GM18511 (cell line): ENCODE data around the gene ARHGEF12.

Experiments used
- ATAC-seq: cut with Tn5 transposase; IDR thresholded peaks from one replicate; pipeline ENCODE4 v1.9.1; 2021; ENCODE audit warnings: mild to moderate bottlenecking, moderate library complexity; ENCODE audit not compliant: unreplicated experiment

ARHGEF12 gene

DNA sequence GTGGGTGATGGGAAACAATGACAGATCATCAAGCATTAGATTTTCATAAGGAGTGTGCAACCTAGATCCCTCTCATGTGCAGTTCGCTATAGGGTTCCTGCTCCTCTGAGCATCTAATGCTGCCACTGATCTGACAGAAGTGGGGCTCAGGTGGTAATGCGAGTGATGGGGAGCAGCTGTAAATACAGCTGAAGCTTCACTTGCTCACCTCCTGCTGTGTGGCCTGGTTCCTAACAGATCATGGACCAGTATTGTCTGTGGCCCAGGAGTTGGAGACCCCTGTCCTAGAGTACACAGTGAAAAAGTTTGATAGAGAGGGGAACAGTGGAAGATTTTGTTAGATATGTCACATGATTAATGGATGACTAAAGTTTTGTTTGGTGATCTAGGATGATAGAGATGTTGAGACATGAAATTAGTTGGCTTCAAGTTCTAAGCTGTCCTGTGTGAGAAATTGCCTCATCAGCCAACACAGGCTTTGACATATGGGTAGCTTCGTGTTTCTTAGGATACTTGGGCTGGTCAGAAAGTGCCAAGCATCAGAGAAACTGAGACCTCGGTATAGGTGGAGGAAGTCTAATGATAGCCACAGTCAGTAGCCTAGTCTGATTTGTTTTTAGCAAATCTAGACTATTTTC is 47.4 kb downstream of the ARHGEF12 start:
- no peak for ATAC-seq

DNA sequence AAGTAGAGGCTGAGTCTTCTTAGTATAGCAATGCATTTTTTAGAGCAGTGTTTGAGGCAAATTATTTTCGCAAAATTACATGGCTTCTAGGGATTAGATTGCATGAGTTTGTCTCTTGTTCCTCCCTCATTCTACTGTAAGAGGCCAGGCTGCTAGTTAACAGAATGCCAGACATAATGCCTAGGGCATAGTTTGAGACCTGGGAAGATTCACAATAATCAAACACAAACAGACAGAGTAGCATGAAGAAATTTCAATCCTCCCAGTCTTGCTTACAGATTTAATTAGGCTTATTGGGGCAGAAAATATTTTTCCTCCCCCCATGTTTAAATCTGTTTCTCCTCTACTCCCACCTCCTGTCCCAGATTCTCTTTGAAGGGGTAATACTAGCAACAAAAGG is 48.3 kb downstream of the ARHGEF12 start:
- no peak for ATAC-seq

DNA sequence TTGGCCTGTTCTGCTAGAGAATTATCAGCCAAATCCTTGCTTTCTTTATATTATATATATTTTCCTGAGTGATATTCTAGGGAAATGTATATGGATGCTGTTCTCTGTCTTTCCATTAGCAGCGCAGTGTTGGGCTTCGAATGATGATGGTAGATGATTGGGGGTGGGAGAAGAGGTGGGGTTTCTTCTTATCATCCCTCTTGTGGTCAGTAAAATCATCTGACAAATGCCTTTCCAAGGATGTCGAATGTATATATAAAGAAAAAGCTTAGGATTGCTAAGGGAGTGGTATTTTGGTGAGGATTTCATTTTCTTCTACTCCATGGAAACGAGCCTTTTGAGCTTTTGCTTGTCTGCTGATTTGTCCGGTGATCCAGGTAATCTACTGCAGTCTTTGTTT is 48.9 kb downstream of the ARHGEF12 start:
- no peak for ATAC-seq

DNA sequence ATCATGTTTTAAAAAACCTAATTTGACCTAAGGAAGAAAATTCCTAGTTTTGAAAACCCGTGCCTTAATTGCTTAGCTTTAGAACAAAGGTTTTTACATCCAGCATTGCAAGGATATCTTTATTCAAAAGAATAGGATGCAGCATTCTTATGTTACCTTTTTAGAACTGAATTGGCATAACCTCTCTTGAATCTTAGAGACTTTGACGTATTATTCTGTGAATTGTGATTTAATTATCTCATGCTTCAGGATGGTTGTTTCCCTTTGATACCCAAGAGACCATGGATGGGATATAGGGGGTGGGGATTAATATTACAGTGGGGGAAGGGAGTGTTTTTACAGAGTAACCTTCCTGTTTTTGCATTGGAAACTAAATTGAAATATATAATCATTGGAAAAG is 49.4 kb downstream of the ARHGEF12 start:
- ATAC-seq, result no peak

DNA sequence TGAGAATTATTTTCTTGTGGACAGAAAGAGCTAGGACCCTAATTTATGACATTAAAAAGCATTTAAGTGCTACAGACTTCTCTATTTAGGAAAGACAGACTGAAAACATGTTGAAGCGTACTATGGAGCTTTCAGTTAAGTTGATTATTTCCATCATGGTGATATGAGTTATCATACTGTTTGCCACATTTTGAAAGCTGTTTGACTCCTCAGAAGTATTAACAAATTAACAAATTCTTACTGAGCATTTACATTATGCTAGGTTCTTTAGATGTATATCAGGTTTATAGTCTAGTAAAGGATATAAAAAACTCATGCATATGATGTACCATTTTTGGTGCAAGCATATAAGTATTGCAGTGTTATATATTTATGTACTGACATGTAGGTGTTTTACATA is 50.1 kb downstream of the ARHGEF12 start:
- ATAC-seq, result no peak

DNA sequence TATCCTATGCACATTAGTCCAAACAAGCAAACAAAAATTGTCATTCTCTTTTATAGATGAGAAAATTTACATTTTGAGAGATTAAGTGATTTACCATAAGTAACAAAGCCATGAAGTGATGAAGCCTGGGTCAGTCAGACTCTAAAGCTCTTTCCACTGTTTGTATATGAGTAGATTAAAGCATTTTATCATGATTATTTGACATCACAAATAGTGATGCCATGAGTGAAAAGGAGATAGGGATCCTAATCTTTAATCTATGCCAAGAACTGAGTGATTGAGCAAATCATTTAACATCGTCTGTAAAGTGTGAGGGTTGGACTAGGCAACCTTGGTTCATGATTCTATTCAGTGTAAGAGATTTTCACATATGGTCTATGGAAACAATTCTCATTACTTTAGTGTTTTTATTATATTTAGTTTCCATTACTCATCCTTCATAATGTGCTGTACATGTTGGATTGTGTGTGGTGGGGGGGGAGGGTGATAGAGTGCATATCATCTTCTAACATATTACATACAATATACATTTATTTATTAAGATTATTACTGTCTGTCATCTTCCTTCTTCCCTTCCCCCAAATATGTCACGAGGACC is 50.7 kb downstream of the ARHGEF12 start:
- ATAC-seq, result no peak

DNA sequence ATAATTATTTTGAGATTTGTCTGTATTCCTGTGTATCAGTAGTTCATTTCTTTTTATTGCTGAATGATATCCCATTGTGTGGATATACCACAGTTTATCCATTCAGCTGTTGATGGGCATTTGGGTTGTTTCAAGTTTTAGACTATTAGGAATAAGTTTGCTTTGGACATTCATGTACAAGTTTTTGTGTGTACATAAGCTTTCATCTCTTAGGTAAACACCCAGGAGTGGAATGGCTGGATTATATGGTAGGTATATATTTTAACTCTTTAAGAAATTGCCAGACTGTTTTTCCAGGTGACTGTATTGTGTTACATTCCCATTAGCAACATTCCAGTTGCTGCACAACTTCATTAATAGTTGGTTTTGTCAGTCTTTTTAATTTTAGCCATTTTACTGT is 52.0 kb downstream of the ARHGEF12 start:
- ATAC-seq, result no peak

DNA sequence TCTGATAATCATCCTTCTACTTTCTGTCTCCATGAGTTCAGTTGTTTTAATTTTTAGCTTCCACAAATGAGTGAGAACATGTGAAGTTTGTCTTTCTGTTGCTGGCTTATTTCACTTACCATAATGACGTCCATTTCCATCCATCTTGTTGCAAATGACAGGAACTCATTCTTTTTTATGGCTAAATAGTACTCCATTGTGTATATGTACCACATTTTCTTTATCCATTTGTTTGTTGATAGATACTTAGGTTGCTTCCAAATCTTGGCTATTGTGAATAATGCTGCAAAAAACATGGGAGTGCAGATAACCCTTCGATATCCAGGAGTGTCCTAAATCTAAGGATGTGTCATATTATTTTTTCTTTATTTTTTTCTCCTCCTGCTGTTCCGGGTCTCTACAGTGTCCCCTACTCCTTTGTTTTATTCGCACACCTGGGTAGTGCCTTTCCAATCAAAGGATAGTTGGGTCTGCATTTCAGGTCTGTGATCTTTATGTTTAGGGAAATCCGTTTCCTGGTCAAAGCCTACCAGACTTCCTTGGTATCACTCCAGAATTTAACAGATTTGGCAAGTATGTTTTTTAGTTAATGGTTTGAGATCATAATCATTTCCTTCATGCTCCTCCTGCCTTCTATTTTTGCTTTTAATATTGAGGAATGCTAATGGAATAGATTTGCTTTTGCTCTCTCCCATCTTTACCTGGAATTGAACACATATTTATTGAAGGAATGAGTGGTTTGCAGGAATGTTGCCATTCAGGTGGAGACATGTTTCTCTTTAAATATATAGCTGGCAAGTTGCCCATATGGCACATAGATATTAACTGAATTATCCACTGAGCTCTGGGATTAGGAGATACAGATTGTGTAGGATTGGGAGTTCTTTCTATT is 53.7 kb downstream of the ARHGEF12 start:
- ATAC-seq, result no peak

DNA sequence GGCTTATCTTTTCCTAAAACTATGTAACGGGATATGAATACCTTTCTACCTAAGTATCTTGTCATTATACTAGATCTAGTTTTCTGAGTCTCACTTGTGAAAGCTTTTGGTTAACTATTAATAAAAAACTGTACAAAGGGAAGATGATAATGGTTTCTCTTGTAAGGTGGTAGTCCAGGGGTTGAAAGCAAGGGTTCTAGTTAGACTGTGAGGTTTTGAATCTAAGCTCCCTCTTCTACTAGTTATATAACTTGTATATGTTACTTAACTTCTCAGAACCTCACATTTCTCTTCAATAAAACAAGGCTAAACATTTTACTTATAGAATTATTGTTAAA is 54.3 kb downstream of the ARHGEF12 start:
- ATAC-seq, result no peak

DNA sequence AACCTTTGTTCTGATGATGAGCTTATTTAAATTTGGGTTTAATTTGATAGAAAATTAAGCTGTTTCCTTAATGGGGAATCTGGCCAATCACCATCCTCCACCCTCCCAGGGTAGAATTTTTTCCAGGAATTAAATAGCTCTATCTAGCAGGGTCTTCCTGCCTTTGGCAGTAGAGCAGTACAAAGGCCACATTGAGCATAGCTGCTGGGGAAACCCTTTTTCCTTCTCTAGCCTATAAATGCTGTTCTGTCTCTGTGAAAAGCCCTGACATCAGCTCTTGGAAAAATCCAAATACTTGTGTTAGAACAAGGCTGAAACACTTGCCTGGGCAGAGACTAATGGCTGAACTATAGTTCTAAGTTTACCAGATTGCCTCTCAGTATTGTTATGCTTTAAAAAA is 55.1 kb downstream of the ARHGEF12 start:
- ATAC-seq, result no peak

DNA sequence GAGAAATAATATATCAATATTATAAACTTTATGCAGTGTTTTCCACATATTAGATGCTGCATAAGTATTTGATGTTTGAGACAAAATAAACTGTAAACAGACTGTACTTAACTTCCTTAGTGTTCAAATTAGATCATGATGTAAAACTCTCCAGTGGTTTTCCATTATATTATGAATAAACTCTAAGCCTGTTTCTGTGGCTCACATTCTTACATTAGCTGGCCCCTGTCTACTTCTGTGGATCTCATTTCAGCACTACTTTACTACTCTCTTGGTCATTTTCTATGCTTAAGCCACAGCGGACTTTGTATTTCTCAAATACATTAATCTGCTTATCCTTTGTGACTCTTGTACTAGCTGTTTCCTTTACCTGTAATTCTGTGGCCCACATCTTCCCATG is 55.6 kb downstream of the ARHGEF12 start:
- ATAC-seq, result no peak

DNA sequence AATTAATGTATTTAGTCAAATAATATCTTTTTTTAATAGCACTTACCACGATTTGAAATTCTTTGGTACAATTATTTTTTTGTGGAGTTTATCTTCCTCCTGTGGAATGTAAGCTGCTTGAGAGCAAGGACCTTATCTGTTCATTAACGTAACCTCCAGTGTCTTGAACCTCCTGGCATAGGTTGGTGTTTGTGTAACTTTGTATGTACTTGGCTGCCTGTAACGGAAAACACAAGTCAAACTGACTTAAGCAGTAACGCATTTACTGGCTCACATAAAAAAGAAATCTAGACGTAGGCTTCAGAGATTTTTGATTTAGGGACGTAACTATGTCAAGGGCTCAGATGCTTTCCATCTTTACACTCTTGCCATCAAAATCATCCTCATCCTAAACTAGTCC is 56.1 kb downstream of the ARHGEF12 start:
- ATAC-seq, result no peak

DNA sequence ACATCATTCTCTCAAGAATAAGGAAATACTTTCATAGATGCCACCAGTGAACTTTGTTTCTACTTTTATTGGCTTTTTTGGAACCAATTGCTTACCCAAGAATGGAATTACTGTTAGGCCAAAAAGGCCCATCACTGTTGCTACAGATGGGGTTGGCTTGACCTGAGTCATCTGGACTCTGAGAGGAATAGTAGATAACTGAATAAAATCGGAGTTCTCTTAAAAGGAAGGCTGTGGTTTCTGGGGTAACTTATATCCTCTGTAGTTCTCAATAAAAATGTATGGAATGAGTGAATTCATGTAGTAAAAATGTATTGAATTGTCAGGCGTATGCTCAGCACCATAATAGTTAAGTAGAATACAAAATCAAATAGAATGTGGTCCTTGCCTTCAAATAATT is 56.6 kb downstream of the ARHGEF12 start:
- no peak for ATAC-seq

DNA sequence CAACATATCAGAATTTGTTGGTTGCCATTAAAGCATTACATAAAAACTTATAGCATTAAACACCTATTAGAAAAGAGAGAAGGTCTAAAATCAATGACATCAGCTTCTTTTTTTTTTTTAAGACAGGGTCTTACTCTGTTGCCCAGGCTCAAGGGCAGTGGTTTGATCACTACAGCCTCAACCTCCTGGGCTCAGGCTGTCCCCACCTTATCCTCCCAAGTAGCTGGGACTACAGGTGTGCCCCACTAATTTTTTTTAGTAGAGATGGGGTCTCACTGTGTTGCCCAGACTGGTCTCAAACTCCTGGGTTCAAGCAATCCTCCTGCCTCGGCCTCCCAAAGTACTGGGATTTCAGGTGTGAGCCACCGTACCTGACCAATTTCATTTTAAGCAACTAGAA is 57.9 kb downstream of the ARHGEF12 start:
- ATAC-seq, result no peak

DNA sequence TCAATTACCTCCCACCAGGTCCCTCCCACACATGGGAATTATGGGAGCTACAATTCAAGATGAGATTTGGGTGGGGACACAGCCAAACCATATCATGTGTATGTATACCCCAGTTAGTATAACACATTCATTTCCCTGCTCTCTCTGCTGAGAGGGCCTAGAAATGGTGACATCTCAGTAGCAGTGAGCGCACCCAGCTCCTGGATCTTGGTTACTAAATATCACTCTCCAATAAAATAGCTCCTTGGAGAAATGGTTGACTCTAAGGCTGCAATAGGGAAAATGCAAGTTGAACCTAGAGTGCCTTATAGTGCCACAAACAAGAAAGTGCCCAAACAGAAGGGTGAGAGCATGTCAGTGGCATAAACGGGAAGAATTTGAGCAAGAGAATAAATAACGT is 59.6 kb downstream of the ARHGEF12 start:
- no peak for ATAC-seq

DNA sequence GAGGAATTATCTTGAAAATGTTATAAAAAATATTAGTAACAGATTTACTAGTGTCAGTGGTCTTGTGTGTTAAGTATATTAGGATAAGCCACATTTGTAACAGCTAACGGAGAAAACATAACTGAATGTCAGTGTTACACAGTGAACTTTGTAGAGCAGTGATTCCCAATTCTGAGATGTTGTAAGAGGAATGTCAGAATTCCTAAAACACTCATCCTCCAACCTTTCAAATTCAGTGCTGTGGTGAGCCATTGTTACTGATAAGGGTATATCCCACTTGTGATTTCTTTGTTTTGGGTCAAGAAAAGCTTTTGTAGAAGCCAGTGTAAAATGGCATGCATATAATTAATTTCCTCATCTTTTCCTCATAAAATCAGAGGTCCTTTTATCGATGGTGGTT is 61.9 kb downstream of the ARHGEF12 start:
- no peak for ATAC-seq

DNA sequence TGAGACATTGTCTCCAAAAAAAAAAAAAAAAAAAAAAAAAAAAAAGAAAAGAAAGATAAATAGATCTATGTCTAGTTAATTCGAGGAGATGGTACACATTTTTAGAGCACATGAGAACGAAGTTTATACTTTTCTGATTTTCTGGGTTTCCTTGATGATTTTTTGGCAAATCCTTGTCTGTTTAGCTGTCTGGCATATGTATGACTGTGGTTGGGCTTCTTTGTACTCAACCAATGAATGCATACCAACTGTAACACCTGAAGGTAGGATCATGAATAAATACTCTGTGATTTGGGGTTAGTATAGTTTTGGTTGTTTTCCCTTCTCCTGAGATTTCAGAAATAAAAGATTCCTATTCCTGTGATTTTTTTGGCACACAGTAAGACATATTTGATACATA is 63.1 kb downstream of the ARHGEF12 start:
- no peak for ATAC-seq

DNA sequence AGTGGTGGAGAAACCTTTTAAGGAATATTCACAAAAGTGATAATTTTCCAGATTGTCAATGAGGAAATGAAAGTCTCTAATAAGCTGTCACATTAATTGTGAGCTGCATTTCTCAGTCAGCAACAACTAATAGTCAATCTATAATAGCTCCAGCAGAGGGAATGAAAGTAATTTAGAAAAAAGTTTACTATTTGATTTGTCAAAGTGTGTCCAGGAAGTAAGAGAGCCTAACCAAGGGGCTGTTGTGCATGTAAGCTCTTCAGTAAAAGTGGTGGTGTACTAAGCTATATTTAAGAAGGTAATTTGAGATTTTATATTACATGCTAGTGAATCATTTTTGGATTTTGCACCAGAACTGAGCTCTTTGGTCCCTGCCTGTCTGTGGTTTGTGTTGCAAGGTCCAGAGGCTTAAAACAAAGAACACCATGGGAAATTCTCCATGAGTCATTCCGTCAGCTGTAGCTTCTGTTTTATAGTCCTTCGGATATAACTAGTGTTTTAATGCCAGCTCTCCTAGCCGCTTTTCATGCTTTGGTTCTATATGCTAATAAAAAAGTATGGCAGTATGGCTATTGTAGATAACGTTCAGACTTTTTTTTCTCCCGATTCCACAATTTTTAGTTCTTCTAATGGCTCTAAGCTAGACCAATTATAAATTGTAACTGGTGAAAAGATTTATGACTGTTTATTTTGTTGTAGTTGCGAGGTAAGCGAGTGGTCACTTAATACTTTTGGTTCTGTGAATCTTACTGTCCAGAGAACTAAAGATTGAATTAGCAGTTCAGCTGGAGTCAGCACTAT is 64.6 kb downstream of the ARHGEF12 start:
- no peak for ATAC-seq

DNA sequence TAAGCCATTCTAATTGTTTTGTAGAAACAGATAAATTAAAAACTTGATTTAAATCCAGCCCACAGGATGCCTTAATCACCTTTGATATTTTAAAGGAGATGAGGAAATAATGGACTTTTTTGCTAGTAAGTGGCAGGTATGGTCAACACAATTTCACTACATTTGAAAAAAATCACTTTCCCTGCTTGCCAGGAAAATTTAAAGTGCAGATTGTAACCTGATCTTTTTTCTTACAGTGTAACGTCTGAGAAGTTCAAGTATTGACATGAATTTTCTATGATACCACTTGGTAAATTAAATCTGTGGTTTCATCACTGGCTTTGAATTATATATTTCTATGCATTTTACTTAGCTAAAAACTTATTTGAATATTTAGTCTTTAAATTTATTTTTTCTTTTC is 65.3 kb downstream of the ARHGEF12 start:
- ATAC-seq, result no peak

DNA sequence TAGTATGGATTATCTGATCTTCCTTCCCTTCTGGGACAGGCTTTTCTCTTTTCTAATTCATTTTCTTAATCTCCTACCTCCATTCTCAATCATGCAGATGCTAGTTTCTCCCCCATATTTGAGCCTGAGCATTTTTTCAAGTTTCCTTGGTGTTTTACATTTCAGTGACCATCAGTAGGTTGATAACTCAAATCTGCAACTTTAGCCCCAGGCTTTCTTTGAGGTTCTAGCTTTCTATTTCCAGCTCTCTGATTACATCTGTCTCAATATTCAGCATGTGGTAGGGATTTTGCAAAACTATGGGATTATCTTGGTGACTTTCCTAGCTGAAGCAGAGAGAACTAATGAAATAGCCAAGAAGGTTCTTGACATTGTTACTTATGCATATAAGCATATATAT is 67.8 kb downstream of the ARHGEF12 start:
- no peak for ATAC-seq

DNA sequence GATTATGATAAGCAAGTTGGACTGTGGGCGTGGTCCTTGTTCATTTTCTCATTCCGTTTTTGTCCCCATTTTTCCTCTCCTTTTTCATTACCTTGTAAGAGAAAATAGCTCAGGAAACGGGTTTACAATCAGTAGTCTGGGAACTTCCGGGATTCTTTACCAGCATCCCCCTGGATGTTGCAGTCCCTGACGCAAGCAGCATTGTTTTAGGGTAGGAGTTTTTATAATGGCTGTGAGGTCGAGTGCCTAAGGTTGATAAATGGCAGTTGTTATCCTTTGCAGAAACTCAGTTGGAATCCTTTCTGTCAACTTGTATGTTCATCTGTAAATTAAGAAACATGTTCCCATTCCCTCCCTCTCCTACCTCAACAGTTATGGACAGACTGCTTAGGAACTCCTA is 68.3 kb downstream of the ARHGEF12 start:
- ATAC-seq, result no peak

DNA sequence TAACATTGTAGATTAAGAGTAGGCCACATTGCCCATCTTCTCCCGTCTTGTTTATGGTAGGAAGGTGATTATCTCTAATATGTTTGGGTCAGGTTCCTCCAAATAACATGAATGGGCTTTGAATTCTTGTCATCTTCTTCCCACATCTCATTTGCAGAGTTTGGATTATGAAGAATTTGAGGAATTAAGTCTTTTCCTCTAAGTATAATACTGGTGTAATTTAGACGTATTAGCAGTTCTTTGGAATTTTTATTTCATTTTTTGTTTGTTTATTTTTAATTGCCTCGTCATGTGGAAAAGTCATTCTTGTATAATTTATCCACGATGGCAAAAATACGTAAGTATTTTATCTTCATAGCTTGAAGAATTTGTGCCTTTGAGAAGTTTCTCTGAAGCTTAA is 73.4 kb downstream of the ARHGEF12 start:
- ATAC-seq, result no peak
